Activated naive CD8-positive, alpha-beta T cell (primary cell): ENCODE data around the gene UBE2Q1.

Source experiments
- H3K27ac Mint-ChIP-seq: one replicate; pipeline ENCODE4 v1.8.0; 2021; ENCODE audit warnings: mixed read lengths
- H3K27me3 Mint-ChIP-seq: one replicate; pipeline ENCODE4 v1.8.0; 2021; ENCODE audit warnings: mixed read lengths
- H3K36me3 Mint-ChIP-seq: one replicate; pipeline ENCODE4 v1.8.0; 2021; ENCODE audit warnings: mixed read lengths
- H3K4me1 Mint-ChIP-seq: one replicate; pipeline ENCODE4 v1.8.0; 2021; ENCODE audit warnings: low read depth, mixed read lengths
- H3K4me3 Mint-ChIP-seq: one replicate; pipeline ENCODE4 v1.8.0; 2021; ENCODE audit warnings: mild to moderate bottlenecking, mixed read lengths
- H3K9me3 Mint-ChIP-seq: one replicate; pipeline ENCODE4 v1.8.0; 2021; ENCODE audit warnings: low read depth, mixed read lengths

Gene UBE2Q1

DNA sequence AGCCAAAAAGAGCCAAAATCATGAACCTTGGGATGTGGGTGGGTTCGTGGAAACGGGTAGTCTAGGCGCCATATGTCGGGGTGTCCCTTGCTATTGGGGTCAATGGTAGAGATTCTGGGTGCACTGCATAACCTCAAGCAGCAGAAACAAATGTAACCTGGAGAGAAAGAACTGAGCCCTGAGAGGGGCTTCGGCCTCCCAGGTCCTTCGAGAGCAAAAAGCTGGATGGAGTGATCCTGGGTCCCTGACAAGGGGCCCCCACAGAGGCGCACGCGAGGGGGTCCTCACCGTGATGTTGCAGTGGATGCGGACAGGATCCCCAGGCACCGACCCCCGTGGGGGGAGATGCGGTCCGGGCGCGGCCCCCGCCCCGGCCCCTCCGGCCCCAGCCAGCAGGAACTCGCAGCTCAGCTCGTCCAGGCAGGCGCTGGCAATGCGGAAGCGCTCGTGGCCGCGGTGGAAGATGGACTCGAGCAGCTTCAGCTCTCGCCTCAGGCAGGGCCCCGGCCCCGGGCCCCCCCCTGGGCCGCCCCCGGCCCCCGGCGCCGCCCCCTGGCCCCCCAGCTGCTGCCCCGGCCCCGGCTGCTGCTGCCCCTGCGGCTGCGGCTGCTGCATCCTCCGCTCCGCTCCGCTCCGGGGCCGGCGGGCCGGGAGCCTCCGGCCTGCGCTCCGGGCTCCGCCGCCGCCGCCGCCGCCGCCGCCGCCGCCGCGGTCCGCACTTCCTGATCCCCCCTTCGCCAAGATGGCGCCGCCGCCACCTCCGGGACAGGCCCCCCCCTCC is at the start of gene UBE2Q1:
Gene UBE2Q1, minus strand, starts transcription at position 724 of the 781 bp plus-strand sequence. Its CDS starts 109 bp downstream, at position 615.
- H3K4me1 Mint-ChIP-seq = peaks cover 32% of the 10 kb centered on the region
- peak within 1 kb of the TSS; percentile 95 for H3K27ac Mint-ChIP-seq
- peak within 1 kb of the TSS; percentile 95 for H3K4me3 Mint-ChIP-seq
- no peaks in the 10 kb centered on the region for H3K9me3 Mint-ChIP-seq
- no peaks in the 10 kb centered on the region for H3K36me3 Mint-ChIP-seq
- no peaks in the 10 kb centered on the region for H3K27me3 Mint-ChIP-seq

DNA sequence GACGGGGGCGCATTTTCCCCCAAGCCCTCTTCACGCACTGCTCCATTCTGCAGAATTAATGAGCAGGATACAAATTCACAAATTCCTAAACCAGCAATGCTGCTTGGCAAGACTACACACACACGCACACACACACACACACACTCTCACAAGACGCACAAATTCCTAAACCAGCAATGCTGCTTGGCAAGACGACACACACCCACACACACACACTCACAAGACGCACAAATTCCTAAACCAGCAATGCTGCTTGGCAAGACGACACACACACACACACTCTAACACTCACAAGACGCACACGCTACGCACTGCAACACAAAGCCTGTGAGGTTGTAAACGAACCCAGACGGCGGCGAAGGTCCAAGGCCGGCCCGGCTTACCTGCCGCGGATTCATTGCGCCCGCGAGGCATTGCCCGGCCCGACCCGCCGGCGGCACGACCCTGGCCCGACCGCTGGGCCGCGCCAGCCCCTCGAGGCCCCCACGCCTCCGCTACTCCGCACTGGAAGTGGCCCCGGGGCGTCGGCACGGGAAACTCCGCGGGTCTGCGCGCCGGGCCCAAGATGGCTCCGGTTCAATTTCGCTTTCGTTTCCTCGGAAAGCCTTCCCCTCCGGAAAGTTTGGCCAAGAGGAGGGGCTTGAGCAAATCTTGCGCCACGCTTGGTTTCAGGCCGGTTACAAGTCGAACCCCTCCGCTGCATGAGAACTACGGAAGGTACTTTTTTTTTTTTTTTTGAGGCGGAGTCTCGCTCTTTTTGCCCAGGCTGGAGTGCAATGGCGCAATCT is 49.3 kb upstream of the UBE2Q1 start, which contains the start of gene ADAR:
Gene ADAR, minus strand, starts transcription at position 578 of the 788 bp plus-strand sequence. Its CDS starts 180 bp downstream, at position 398.
- Mint-ChIP-seq H3K36me3 (peaks cover 11% of the 10 kb centered on the region), H3K4me3 (peak within 1 kb of the TSS; percentile 97), H3K9me3 (no peaks in the 10 kb centered on the region), H3K27ac (peak within 1 kb of the TSS; percentile 99), H3K27me3 (no peaks in the 10 kb centered on the region), H3K4me1 (peaks cover 76% of the 10 kb centered on the region)

DNA sequence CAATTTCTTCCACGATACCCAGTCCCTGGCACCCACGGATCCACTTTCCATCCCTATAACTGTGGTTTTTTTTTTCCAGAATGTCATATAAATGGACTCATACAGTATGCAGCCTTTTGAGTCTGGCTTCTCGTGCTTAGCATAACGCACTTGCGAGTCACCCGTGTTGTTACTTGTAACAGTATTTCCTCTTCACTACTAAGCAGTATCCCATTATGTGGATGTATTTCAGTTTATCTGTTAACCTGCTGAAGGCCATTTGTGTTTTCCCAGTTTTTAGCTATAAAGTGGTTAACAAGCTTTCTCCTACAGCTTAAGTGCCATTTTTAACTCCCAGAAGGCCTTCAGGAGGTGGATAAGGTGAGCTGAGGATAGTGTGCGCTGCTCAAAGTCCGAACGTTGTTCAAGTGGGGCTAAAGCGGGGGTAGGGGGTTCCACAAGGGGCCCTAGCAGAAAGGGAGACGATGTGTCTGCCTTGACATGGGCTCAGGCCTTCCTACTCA is 48.7 kb upstream of the UBE2Q1 start:
- peaks cover 76% of the 10 kb centered on the region for H3K4me1 Mint-ChIP-seq
- H3K27me3 Mint-ChIP-seq = no peaks in the 10 kb centered on the region
- peak overlapping the region; percentile 97 for H3K4me3 Mint-ChIP-seq
- H3K27ac Mint-ChIP-seq = peak overlapping the region; percentile 99
- H3K9me3 Mint-ChIP-seq = no peaks in the 10 kb centered on the region
- H3K36me3 Mint-ChIP-seq = peaks cover 11% of the 10 kb centered on the region

DNA sequence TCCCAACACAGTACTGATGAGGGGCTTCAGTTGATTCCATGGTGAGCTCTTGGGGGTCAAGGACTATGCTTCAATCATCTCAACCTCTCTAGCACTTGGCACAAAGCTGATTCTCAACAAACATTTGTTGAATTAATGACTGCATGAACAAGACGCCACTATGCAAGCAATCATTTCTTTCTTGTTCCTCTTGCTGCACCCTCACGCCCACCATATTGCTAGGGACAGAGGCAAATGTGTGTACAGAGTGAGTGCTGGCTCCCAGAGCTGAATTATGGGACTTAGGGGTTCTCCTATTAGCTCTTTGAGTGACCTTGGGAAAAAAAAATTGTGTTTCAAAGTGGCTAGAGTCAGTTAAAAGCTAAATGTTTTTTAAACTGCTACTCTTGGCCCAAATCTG is 47.1 kb upstream of the UBE2Q1 start:
- H3K4me1 Mint-ChIP-seq = peaks cover 79% of the 10 kb centered on the region
- H3K9me3 Mint-ChIP-seq = no peaks in the 10 kb centered on the region
- peak overlapping the region; percentile 92 for H3K27ac Mint-ChIP-seq
- peak overlapping the region; percentile 97 for H3K4me3 Mint-ChIP-seq
- no peaks in the 10 kb centered on the region for H3K27me3 Mint-ChIP-seq
- peaks cover 16% of the 10 kb centered on the region for H3K36me3 Mint-ChIP-seq

DNA sequence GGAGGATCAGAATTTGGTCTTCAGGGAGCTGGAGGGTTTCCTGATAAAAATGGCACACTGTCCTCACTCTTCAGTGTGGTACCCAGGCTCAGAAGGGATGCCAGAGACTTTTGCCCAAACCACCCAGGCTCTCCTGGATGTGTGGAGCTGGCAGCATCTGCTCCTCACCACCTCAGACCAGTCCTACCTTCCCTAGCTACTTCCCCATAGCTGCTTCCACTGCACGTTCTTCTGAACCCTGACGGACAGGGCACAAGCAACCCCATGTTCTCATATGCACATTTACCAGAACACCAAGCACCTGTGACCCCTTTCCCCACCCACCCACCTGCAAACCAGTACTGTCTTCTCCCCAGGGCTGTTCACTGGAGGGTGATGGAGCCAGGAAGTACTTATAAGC is 44.9 kb upstream of the UBE2Q1 start:
- Mint-ChIP-seq H3K4me3 (no peak overlapping the region), H3K4me1 (peaks cover 81% of the 10 kb centered on the region), H3K27ac (peak overlapping the region; percentile 92), H3K9me3 (no peaks in the 10 kb centered on the region), H3K27me3 (no peaks in the 10 kb centered on the region), H3K36me3 (peaks cover 14% of the 10 kb centered on the region)

DNA sequence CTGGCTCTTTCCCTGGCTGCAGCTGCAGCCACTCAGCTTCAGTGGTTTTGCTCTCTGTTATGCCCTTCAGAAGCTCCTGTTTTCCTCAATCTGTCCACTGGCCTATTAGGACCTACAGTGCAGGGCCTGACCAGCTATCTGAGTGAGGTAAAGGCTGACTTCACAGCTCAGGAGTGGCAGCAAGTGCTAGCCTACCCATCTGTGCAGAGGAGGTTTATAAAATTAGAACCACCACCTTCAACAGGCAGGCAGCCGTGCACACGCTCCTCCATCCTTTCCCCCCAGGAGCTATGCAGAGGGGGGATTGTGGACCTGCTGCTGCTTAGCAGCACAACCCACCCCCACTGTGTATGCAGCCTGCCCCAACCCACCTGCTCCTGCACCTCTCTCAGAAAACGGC is 41.2 kb upstream of the UBE2Q1 start:
- Mint-ChIP-seq H3K9me3 (no peaks in the 10 kb centered on the region), H3K27me3 (no peaks in the 10 kb centered on the region), H3K4me3 (peak overlapping the region; percentile 42), H3K27ac (peak overlapping the region; percentile 83), H3K36me3 (peaks cover 7% of the 10 kb centered on the region), H3K4me1 (peaks cover 57% of the 10 kb centered on the region)

DNA sequence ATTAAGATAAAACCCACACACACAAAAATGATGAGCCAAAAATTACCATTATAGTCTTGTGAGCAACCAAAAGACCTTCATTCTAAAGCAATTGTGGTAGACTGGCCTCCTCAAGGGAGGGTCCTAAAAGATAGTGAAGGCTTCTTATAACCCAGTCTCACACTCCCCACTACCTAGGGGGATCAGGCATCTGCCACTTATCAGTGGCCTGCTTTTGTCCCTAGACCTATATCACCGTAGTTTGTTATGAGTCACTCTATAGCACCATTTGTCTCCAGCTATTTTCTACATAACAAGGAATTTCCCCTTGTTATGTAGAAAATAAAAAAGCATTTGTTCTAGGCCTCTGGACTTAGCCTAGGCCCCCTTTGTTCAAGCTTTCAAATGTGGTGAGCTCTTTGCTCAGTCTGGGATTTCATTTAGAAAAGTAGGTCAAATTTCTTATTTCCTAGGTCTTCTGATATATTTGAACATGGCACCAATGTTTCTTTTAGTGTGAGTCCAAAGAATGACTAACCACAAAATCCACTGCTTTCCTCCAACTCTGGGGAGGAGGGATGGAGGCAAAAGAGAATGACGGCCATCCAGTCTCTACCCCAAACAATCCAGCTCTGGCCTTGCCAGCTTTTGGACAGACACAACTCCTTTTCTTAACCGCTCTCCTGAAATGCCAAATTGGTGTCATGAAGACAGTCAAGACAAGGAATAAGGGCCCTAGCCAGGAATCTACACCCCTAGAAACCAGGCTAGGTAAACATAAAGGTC is 40.6 kb upstream of the UBE2Q1 start:
- H3K36me3 Mint-ChIP-seq = peaks cover 9% of the 10 kb centered on the region

DNA sequence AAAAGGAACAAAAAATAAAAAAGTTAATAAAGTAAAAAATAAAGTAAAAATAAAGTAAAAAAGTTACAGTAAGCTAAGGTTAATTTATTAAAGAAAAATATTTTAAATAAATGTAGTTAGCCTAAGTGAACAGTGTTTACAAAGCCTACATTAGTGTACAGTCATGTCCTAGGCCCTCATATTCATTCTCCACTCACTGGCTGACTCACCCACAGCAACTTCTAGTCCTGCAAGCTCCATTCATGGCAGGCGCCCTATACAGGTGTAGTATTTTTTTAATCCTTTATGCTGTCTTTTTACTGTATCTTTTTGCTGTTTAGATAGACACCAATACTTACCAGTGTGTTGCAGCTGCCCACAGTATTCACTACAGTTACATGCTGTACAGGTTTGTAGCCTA is 37.2 kb upstream of the UBE2Q1 start:
- H3K27me3 Mint-ChIP-seq = no peaks in the 10 kb centered on the region
- peaks cover 21% of the 10 kb centered on the region for H3K4me1 Mint-ChIP-seq
- H3K27ac Mint-ChIP-seq = peak overlapping the region; percentile 10
- no peaks in the 10 kb centered on the region for H3K9me3 Mint-ChIP-seq
- H3K36me3 Mint-ChIP-seq = peaks cover 5% of the 10 kb centered on the region
- H3K4me3 Mint-ChIP-seq = no peak overlapping the region

More for the DNA sequence above, 40.6 kb upstream of the UBE2Q1 start:
- peaks cover 51% of the 10 kb centered on the region for H3K4me1 Mint-ChIP-seq
- no peaks in the 10 kb centered on the region for H3K9me3 Mint-ChIP-seq
- peak overlapping the region; percentile 83 for H3K27ac Mint-ChIP-seq
- H3K4me3 Mint-ChIP-seq = no peak overlapping the region
- H3K27me3 Mint-ChIP-seq = no peaks in the 10 kb centered on the region

DNA sequence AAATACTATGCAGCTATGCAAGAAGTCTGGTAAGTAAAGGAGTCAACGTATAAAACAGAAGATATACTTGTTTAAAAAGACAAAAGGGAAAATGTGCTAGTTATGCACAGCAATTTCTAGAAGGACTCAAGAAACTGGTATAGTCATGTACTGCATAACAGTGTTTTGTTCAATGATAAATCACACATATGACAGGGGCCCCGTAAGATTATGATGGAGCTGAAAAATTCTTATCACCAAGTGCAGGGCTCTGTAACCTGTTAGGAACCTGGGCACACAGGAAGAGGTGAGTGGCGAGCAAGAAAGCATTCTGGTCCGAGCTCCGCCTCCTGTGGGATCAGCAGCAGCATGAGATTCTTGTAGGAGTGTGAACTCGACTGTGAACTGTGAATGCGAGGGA is 36.3 kb upstream of the UBE2Q1 start:
- Mint-ChIP-seq H3K4me3 (no peak overlapping the region), H3K27ac (no peak overlapping the region), H3K9me3 (no peaks in the 10 kb centered on the region), H3K36me3 (peaks cover 5% of the 10 kb centered on the region), H3K4me1 (peaks cover 22% of the 10 kb centered on the region), H3K27me3 (no peaks in the 10 kb centered on the region)

DNA sequence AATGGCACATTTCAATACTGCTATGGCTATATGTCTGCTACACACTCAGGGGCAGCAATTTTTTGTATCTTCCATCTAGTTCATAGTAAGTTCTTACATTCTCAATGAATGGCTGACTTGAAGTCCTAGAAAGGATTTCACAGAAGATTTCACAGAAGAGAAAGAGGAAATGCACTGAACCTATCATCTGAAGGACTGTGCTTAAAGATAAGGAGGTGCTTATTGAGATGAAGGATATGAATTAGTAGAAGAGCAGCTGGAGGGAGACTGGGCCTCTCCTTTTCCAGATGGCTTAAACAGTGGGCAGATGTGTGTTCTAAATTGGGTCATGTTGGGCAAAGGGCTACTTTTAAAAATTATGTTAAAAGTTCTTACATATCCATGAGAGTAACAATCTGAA is 34.9 kb upstream of the UBE2Q1 start:
- Mint-ChIP-seq H3K27ac (peak overlapping the region; percentile 73), H3K27me3 (no peaks in the 10 kb centered on the region), H3K4me1 (peaks cover 7% of the 10 kb centered on the region), H3K36me3 (peaks cover 5% of the 10 kb centered on the region), H3K9me3 (no peaks in the 10 kb centered on the region), H3K4me3 (no peak overlapping the region)

DNA sequence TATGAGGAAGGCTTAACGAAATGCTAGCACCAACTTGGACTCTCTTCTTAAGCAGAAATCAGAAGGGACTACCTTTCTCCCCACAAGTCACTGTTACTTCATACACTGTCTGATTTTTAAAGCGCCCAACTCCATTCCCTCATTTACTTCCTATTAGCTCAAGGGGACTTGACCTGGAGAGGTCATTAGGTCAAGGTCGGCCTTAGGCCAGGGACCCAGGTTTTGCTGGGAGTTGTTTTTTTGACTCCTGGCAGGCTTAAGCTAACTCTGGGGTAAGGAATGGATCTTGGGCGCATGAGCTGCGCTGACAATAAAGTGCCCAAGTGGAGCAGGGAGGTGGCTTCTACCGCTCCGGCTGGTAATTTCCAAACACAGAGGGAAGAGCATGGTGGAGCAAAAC is 32.7 kb upstream of the UBE2Q1 start:
- Mint-ChIP-seq H3K27me3 (no peaks in the 10 kb centered on the region), H3K9me3 (no peaks in the 10 kb centered on the region), H3K36me3 (peaks cover 10% of the 10 kb centered on the region), H3K4me1 (peaks cover 7% of the 10 kb centered on the region), H3K4me3 (no peak overlapping the region), H3K27ac (peak overlapping the region; percentile 78)

DNA sequence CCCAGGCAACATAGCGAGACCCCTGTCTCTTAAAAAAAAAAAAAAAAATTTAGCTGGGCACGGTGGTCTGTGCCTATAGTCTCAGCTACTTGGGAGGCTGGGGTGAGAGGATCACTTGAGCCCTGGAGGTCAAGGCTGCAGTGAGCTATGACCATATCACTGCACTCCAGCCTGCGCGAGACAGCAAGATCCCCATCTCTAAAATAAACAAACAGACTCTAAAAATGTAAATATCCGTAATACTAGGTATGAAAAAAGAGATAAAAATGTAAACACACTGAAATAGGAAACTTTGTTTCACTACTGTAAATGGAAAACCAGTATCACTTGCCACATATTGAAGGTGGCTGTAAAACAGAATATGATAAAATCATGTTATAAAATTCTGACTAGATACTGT is 32.3 kb upstream of the UBE2Q1 start:
- H3K9me3 Mint-ChIP-seq = no peaks in the 10 kb centered on the region
- H3K4me1 Mint-ChIP-seq = peaks cover 7% of the 10 kb centered on the region
- H3K27ac Mint-ChIP-seq = peak overlapping the region; percentile 78
- peaks cover 10% of the 10 kb centered on the region for H3K36me3 Mint-ChIP-seq
- no peaks in the 10 kb centered on the region for H3K27me3 Mint-ChIP-seq
- no peak overlapping the region for H3K4me3 Mint-ChIP-seq

DNA sequence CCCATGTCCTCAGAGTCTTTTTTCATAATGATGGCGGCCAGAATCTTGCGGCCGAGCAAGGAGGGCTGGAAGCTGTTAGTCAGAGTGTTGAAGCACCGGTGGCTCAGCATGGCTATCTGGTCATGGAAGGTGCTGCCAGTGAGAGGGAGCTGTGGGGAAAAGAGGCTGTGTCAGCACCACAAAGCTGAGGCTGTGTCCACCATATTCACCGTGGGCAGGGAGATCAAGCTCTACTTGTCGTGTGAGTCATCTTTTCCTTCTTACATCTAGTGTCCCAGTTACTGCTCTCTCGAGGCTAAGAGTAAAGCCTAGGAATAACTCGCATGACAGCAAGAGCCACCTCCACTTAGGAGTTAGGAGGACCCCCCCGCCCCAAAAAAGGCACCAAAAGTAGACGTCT is 31.3 kb upstream of the UBE2Q1 start:
- peak overlapping the region; percentile 58 for H3K27ac Mint-ChIP-seq
- H3K4me1 Mint-ChIP-seq = peaks cover 7% of the 10 kb centered on the region
- no peaks in the 10 kb centered on the region for H3K9me3 Mint-ChIP-seq
- H3K36me3 Mint-ChIP-seq = peaks cover 10% of the 10 kb centered on the region
- no peaks in the 10 kb centered on the region for H3K27me3 Mint-ChIP-seq
- H3K4me3 Mint-ChIP-seq = no peak overlapping the region

DNA sequence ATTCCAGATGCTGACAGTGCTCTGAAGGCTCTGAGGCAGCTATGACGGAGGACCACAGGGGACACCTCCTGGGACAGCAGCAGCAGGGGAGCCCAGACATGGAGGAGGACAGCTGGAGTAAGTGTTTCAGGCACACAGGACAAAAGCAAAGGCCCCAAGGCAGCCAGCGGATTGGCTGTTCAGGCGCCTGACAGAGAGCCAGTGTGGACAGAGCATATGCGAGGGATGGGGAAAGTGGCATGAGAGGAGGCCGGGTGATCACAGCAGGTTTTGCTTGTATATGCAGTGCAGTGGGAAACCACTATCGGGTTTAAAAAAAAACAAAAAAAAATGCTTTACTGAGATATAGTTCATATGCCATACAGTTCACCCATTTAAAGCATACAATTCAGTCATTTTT is 28.2 kb upstream of the UBE2Q1 start:
- Mint-ChIP-seq H3K9me3 (no peaks in the 10 kb centered on the region), H3K36me3 (peaks cover 6% of the 10 kb centered on the region), H3K27ac (peak overlapping the region; percentile 23), H3K4me3 (no peak overlapping the region), H3K4me1 (peaks cover 6% of the 10 kb centered on the region), H3K27me3 (no peaks in the 10 kb centered on the region)
